ENCODE data around the gene INPP4A.

DNA sequence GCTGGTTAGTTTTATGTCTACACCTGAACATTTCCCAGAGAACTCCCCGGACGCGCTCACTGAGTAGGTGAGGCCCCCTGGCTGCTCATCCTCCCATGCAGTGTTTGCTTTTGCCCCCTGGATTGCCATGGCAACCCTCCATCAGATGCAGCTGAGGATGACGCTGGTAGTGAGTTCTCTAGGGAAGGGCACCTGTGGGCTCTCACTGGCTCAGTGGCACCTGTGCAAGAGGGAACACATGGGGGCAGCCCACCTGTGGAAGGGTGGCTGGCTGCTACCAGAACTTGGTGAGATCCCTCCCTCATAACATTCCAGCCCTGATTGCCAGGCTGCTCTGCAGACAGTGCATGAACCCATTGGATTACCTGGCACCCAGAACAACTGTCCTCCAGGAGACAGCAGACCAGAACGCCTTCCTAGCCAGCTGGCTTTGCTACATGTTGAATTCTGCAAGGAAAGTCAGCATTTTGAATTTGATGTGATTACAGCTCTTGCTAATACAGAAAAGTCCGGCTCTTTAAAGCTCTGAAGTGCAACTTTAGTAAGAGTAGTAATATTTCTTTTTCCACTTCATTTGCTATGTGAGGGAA, 142.0 kb downstream of the INPP4A start:
- TF ChIP-seq POLR2A (IDR thresholded peaks at IDR 0.05) = no peak
- TF ChIP-seq, protein P1, sequence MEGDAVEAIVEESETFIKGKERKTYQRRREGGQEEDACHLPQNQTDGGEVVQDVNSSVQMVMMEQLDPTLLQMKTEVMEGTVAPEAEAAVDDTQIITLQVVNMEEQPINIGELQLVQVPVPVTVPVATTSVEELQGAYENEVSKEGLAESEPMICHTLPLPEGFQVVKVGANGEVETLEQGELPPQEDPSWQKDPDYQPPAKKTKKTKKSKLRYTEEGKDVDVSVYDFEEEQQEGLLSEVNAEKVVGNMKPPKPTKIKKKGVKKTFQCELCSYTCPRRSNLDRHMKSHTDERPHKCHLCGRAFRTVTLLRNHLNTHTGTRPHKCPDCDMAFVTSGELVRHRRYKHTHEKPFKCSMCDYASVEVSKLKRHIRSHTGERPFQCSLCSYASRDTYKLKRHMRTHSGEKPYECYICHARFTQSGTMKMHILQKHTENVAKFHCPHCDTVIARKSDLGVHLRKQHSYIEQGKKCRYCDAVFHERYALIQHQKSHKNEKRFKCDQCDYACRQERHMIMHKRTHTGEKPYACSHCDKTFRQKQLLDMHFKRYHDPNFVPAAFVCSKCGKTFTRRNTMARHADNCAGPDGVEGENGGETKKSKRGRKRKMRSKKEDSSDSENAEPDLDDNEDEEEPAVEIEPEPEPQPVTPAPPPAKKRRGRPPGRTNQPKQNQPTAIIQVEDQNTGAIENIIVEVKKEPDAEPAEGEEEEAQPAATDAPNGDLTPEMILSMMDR (IDR thresholded peaks at IDR 0.05) = no peak

Measured in esophagus squamous epithelium (tissue), 4 donors.